Uterus (tissue), 2 donors: Measurements from ENCODE around the gene PARP15.

Source experiments
- CTCF ChIP-seq, 4 experiments: fragments of 200-600 bp in 2 of 4; fragments of 450-650 bp in 2 of 4; sonication (generic) in 2 of 4; IDR thresholded peaks; one replicate each; pipeline ENCODE4 v1.5.1; 2016 to 2019; ENCODE audit warnings: antibody characterized with exemption in 4 of 4, mild to moderate bottlenecking in 2 of 4, moderate library complexity in 1 of 4
- POLR2A ChIP-seq, 2 donors: fragments of 450-650 bp; IDR thresholded peaks; one replicate each; pipeline ENCODE4 v1.6.1; 2016; ENCODE audit warnings: antibody characterized with exemption in 2 of 2, mild to moderate bottlenecking in 1 of 2, moderate library complexity in 1 of 2

GRCh38 chr3:122555275-122556071 lies 22.0 kb upstream of the PARP15 start:
- TF ChIP-seq CTCF (IDR thresholded peaks at IDR 0.05) (no peak), POLR2A (IDR thresholded peaks at IDR 0.05) (peak in 1 of 2 donors; percentile 13)
